ENCODE measurements around the gene ARMC3.

DNA sequence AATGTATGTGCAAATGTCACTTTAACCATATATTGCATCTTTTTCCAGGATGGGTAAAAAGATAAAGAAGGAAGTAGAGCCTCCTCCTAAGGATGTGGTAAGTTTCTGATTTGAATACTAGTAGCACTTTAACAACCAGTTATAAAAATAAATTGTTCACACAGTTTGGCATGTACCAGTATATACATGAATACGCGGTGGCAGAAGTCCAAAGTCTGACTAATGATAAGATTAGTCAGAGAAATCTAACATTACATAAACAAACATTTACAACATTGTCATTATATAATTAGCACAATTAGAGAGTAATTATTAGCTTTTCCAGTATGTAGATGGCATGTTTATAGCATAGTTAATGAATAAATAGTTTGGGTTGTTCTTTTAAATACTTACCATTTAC, 4.1 kb downstream of the ARMC3 start:
- TF ChIP-seq, protein P1, sequence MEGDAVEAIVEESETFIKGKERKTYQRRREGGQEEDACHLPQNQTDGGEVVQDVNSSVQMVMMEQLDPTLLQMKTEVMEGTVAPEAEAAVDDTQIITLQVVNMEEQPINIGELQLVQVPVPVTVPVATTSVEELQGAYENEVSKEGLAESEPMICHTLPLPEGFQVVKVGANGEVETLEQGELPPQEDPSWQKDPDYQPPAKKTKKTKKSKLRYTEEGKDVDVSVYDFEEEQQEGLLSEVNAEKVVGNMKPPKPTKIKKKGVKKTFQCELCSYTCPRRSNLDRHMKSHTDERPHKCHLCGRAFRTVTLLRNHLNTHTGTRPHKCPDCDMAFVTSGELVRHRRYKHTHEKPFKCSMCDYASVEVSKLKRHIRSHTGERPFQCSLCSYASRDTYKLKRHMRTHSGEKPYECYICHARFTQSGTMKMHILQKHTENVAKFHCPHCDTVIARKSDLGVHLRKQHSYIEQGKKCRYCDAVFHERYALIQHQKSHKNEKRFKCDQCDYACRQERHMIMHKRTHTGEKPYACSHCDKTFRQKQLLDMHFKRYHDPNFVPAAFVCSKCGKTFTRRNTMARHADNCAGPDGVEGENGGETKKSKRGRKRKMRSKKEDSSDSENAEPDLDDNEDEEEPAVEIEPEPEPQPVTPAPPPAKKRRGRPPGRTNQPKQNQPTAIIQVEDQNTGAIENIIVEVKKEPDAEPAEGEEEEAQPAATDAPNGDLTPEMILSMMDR (IDR thresholded peaks at IDR 0.05) = no peak
- TF ChIP-seq POLR2AphosphoS5 (IDR thresholded peaks at IDR 0.05) (no peak), POLR2A (IDR thresholded peaks at IDR 0.05) (no peak)
